Glomerular visceral epithelial cell (primary cell): ENCODE results near the gene NEAT1.

Experiments used
- DNase-seq: peaks from one replicate; pipeline ENCODE4 v3.0.0-alpha.2; 2016; ENCODE audit errors: extremely low spot score

The NEAT1 gene

DNA sequence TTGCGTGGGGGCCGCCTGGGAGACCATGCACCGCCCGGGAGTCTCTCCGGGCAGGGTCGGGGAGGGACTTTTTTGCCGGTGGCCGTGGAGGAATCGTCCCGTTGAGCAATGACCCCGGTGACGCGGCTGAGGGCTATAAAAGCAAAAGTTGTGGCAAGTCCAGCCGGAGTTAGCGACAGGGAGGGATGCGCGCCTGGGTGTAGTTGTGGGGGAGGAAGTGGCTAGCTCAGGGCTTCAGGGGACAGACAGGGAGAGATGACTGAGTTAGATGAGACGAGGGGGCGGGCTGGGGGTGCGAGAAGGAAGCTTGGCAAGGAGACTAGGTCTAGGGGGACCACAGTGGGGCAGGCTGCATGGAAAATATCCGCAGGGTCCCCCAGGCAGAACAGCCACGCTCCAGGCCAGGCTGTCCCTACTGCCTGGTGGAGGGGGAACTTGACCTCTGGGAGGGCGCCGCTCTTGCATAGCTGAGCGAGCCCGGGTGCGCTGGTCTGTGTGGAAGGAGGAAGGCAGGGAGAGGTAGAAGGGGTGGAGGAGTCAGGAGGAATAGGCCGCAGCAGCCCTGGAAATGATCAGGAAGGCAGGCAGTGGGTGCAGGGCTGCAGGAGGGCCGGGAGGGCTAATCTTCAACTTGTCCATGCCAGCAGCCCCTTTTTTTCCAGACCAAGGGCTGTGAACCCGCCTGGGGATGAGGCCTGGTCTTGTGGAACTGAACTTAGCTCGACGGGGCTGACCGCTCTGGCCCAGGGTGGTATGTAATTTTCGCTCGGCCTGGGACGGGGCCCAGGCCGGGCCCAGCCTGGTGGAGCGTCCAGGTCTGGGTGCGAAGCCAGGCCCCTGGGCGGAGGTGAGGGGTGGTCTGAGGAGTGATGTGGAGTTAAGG lies at the start of gene NEAT1:
TSS of gene NEAT1 (plus strand) at position 166 of the 883 bp plus-strand sequence.
- peak; percentile 95 for DNase-seq

DNA sequence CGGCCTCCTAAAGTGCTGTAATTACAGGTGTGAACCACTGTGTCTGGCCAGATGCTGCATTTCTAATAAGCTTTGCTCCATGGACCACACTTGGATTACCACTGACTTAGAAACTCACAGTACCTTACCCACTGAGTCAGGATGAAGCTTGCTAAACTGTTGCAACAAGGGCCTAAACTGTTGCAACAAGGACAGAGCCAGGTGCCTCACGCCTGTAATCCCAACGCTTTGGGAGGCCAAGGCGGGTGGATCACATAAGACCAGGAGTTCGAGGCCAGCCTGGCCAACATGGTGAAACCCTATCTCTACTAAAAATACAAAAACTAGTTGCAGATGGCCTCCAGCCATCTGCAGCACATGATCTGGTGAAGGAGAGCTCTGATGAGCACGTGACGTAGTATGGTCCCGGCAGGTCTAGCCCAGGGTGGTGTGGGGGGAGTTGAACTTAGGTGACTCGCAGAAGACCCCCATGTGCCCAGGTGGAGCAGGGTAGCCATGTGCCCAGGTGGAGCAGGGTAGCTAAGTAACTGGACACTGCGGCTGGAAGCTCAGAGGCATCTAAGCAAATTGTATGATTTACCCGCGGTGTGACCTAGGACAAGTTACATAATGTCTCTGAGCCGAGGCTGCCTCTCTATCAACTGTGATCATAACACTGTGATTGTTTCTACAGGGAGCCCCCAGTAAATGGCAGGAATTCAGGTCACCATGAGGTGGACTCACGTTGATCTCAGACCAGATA lies 48.6 kb upstream of the NEAT1 start:
- DNase-seq, result no peak

DNA sequence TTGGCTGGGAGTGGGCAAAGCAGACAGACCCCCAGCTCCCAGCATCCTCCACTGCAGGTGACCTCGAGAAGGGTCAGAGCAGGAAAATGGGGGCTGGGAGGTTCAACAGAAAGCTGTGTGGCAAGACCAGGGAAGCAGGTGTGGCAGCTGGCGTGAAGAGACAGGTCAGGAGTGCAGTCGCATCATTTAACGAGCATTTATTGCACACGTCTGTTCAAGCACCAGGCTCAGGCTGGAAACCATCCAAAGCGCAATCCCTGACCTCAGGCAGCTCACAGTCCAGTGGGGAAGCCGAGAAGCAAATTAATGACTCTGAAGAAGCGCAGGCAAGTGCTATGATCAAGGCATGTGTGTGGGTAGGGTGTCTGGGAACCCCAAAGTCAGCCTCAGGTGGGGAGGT lies 47.6 kb upstream of the NEAT1 start:
- no peak for DNase-seq

DNA sequence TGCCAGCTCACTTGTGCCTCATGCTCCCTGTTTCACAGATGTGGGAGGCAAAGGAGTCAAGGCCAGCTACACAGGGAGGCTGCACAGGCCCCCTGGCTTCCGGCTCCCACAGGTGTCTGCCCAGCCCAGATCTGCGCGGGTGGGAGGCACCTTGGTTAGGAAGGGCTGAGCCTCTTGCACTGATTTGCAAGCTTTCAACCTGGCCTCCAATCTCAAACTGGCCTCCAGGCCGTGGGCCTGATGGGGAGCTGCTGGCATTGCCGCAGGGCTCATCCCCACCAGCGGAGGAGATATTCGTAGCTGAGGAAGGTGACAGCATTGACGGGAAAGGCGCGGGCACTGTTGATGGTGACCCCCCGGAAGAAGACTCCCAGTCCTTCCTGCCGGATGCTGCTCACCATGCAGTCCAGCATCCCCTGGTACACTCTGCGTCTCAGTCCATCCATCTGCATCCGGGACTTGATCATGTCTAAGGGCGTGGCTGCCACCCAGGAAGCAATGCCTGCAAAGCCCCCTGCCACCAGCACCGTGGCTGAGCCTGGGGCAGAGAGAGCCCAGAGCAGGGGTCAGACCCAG lies 46.4 kb upstream of the NEAT1 start:
- DNase-seq, result no peak

DNA sequence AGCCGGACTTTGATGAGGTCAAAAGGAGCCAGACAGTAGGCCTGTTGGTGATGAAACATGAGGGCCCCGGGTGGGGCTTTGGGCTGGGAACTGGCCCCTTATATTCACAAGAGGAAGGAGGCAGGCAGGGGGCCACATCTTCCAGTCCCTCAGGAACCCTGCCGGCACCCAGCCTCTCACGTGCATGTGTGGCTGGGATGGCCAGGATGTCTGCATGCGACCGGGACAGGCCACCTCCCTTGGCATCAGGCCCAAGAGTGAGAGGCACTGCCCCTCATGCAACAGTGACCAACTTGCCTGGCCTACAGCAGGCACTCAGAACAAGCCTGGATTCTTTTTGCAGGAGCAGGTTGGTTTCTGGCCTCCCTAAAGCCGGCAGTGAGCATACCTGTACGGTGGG lies 45.6 kb upstream of the NEAT1 start:
- no peak for DNase-seq

DNA sequence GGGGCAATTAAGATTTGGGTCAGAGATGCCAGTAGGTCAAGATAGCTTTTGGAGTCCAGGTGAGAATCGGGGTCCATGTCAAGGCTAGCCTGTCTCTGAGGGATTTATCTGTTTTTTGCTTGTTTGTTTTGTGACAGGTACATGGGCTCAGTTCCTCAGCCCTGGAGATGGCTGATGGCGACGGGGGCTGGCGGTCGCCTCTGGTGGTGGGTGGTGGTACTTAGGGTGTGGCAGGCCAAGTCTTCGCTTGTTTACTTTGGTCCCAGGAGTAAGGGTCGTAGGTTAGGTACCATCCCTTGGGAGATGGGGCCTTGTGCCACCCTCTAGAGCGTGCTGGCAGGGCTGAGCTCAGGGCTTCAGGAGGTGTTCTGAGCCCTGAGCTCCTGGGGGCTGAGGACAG lies 44.8 kb upstream of the NEAT1 start:
- no peak for DNase-seq

DNA sequence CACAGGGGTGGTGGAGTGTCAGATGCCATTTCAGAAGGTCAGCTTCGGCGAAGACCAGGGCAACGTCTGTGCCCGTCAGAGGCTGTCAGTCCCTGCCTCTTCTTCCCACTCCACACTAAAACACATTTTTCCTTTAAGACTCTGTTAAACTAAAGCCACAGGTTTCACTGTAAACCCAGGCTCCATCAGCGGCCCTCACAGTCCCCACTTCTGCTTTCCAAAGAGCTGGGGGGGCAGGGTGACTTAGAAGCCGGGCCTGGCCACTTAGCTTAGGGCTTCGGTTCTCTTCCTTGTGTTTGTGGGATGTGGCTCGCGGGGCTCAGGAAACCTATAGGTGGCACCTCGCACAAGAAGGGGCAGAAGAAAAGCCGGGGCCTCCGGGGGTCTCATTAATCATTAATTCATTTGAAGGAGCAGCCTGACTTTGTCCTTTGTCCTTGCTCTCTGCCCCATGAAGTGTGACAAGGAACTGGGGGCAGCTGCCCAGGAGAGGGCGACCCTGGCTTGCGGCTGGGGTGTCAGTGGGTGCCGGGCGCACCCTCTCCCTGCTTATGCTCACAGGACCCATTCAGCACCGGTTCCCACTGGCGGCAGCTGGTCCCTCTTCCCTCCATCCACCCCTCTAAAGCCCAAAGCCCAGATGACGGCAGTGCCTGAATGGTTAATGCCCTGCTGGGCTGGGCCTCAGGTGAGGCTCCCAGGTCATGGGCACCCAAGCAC lies 44.2 kb upstream of the NEAT1 start:
- DNase-seq, result no peak

DNA sequence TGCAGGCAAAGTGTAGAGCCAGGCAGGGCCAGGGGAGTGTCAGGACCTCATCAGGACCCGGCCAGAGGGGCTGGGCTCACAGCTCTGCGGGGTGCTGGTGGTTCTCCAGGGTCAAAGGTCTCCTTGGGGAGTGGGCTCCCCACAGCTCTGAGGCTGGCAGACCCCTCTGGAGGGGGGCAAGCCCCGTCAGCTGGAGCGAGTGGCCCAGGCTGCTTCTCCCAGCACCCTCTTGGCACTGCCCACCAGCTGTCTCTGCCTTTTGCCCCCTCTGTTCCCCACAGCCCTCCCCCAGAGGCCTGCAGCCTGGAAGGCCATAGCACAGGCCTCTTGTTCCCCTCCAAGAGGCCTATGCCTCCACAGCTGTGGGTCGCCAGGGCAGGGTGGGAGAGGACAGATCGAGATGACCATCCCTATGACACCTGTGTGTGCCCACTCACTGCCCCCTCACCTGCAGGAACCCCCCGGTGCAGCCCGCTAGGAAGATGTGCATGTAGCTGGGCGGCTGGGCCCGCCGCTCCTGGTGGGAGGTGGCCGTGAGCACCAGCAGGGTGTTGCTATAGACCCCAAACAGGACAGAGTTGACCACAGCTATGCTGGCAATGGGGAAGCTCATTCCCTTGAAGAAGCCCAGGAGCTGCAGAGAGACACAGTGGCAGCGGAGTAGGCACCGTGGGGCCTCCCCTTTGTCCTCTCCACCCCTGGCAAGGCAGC lies 43.5 kb upstream of the NEAT1 start:
- no peak for DNase-seq

DNA sequence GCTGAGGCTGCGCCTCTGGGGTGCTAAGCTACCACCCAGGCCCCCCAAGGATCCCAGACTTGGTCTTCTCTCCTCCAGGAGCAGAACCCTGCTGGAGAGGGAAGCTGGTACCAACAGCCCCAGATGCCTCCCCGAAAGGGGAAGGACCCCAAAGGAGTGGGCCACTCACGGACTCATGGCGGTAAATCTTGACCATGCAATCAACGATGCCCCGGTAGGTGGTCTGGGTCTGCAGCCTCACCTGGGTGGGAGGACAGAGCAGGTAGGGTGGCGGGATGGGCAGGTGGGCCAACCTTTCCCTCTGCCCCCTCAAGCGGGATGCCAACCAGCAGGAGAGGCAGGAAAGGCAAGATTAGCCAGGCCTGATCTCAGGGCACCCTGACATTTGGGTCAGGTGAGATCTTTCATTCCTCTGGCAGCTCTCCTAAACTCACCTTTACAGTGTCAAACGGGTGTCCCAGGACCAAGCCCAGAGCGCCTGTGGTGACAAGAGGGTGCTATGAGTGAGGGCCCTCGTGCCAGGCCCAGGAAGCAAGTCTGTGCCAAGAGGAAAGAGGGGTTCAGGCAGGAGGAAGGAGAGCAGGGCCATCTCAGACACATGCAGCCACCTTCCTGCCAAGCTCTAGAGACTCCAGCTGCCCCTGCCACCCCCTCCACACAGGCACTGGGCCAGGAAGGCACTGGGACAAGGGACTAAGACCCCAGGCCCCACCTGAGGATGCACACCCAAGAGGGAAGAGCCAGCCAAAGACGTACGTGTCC lies 42.7 kb upstream of the NEAT1 start:
- no peak for DNase-seq

DNA sequence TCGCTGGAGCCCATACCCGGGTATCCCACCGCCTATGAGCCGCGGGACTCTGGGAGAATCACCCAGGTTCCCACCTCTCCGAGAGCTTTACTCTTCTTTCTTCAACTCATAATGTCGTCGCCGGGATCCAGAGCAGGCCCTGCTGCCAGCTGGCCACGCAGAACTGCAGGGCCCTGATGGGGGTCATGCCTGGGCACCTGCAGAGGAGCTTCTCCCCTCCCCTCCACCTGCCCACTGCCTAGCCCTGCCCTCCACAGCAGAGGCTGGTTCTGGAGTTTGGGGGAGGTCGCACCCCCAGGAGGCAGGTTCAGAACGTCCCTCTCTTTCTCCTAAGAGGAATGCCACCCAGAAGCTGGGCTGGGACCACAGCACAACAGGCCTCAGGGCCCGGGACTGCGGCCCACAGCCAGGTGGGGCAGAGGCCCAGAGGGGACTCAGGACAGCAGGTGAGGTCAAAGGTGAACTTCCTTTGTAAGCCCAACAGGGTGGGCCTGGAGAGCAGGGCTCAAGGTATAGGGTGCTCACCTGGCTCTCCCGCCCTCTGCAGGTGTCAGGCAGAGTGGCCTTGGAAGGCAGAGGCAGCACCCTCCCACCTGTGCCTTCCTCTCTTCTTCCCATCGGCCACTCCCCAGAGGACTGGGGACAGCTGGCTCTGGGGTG lies 42.0 kb upstream of the NEAT1 start:
- no peak for DNase-seq

DNA sequence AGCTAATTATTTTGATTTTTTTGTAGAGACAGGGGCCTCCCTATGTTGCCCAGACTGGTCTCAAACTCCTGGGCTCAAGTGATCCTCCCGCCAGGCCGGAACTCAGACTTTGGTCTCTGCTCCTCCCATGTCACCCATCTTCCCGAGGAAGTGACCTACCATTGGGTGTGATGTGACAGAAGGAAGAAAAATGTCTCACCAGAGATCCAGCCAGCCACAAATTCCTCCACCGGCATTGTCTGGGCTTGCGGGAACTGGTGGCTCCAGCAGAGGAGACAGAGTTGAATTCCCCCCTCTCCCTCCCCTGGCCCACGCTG lies 40.9 kb upstream of the NEAT1 start:
- DNase-seq, result no peak

DNA sequence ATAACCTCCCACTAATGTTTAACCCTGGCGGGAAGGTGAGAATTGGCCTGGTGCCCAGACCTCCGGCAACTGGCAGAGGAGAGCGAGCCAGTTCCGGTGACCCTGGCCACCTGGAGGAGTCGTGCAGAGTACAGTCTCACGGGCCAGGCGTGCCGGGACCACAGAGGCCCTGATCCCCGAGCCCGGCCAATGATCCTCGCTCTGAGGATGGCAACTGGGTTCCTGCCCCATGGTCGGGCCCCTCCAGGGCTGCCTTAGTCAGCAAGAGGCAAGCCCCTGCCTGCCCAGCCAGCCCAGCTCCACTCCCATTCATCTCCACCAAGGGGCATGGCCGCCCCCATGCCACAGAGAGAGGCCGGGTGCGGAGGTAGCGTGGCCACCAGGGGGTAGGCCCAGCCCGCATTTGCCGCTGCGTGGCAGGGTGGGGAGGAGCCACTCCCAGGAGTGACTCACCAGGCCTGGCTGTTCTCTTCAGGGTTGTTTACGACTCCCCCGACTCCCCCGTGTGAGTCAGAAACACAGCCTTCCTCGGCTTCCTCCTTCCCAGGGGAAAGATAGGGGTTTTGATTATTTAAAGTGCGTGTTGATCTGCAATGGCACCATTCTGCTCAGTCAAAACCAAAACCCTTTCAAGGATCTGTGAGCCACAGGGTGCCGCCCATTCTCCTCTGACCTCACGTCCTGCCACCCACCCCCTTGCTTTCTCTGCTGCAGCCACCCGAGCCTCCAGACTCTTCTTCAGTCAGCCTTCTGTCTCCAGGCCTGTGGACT lies 40.4 kb upstream of the NEAT1 start, which contains the start of gene SLC25A45:
TSS of gene SLC25A45 (minus strand) at position 614 of the 771 bp plus-strand sequence. CDS start 695 bp downstream, outside the sequence.
- DNase-seq, result peak; percentile 98

DNA sequence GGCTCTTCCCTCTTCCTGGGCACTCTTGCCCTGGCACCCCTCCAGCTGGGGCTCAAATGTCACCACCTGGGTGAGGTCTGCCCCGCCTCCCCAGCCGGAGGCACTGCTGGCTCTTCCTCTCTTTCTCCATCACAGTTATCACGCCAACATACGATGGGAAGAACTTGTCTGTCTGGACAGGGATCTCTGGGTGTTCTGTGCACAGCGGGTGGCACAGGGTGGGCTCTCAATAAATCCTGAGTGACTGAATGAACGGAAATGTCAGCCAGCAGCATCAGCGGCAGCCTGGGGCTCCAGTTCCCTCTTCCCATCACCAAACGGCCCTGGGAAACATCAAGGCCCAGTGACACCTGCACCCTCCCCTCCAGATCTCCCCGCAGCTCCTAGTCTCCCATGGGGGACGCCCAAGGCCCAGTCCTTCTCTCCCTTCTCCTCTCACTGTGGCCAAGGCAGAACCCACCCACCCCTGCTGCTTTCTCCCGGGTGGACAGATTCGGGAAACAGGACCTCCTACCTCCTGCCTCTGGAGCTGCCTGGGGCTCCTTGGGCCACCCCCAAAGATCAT lies 39.7 kb upstream of the NEAT1 start:
- peak; percentile 95 for DNase-seq

DNA sequence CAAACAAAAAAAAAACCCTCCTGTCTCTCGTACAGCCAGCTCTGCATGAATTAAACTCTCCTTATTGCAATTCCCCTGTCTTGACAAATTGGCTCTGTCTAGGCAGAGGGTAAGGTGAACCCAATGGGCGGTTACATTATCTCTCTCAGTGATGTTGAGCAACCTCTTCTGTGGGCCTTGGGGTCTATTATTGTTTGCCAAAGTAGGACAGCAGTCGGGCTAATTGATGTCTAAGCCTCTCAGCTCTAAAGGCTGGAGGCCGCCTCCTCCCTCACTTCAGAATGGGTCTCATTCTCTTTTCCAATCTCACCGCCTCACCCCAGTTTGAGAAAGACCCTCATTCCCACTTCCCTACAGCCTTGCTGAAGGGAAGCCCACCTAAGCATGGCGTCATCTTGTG lies 38.8 kb upstream of the NEAT1 start:
- no peak for DNase-seq

DNA sequence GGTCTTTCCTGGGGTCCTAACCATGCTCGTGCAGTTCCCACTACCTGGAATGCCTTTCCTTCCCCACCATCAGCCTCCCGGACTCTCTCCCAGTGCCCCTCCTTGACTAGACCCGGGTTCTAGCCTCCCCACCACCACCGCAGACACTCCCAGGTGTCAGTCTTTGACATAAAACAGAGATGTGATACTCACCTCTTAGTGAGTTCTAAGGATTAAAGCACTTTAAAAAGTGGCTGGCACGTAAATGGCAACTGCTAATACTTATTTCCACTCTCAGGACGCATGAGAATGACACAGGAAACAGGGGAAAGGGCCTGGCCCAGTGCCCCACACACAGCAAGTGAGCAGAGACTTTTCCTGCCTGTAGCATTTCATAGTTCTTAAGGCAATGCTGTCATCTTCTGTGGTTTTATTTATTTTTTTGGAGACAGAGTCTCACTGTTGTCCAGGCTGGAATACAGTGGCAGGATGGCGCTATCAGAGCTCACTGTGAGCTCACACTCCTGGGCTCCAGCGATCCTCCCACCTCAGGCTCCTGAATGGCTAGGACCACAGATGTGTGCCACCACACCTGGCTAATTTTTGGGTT lies 38.2 kb upstream of the NEAT1 start:
- DNase-seq, result no peak

DNA sequence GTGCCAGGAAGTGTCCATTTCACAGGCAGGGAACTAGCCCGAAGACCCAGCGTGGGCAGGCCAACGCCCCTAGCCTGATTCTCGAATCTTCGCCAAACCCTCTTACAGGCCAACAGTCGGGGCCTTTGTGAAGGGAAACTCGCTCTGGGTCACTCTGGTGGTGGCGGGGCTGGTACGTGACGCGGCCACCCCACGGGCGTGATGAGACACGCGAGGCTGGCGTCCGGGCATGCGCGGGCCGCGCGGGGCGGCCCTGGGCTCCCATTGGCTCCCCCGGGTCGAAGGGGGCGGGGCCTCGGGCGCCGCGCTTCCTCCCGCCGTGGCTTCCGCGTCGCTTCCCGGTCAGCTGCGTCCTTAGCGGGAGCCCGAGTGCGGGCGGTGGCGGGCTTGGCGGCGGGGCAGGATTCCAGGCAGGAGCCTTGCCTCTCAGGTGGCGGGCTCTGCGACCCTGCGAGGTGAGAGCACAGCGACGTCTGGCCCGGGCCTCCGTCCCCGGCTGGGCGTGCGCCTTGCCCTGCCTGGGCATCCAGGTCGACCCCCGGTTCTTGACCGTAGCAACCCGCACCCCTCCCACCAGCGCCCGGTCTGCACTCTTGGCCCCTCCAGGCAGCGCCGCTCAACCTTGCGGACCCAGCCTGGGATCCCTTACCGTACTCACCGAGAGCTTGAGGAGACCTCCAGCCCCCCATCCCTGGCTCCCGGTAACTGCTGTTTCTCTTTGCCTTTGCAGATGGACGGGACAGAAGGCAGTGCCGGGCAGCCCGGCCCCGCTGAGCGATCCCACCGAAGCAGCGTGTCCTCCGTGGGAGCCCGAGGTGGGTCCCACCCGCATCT lies 36.1 kb upstream of the NEAT1 start, which contains the start of gene FRMD8:
TSS of gene FRMD8 (plus strand) at position 331 of the 834 bp plus-strand sequence. CDS start at position 731, 400 bp downstream.
- peak; percentile 80 for DNase-seq

DNA sequence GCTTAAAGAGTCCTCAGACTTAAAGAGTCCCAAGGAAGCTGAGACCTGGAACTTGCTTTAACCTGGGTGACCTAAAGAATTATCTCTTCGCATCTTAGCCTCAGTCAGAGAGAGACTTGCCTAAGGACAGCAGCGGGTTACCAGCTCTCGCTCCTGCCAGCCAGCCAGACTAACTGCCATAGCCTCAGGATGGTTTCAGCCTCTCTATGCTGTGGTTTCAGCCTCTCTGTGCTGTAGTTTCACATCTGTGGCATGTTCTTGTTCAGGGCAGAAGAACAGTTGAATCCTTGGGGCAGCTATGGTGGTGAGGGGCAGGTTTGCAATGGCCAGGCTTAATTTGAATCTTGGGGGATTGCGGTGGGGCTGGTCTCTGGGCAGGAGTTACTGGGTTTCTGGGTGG lies 33.9 kb upstream of the NEAT1 start:
- DNase-seq, result no peak
